Glomerular visceral epithelial cell (primary cell): Measurements from ENCODE around the gene RAPGEF5.

Source experiments
- DNase-seq: peaks from one replicate; pipeline ENCODE4 v3.0.0-alpha.2; 2016; ENCODE audit errors: extremely low spot score

The RAPGEF5 gene

DNA sequence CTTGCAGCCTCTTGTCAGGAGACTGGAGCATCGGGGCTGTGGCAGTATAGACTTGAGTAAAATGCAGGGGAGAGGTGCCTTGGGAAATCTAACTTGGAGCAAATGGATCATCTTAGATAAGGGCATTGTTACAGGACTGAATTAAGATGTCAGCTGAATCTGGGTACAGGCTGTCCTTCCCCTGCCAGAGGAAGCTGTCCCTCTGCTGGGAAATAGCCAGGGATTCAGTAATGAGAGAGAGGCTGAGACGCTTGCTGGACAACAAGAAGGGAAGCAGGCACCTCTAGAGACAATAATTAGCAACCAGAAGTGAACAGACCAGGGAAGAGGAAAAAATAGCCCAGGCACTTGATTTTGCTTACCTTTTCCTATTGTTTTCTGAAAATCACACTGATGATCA, 20.7 kb upstream of the RAPGEF5 start:
- DNase-seq, result no peak

DNA sequence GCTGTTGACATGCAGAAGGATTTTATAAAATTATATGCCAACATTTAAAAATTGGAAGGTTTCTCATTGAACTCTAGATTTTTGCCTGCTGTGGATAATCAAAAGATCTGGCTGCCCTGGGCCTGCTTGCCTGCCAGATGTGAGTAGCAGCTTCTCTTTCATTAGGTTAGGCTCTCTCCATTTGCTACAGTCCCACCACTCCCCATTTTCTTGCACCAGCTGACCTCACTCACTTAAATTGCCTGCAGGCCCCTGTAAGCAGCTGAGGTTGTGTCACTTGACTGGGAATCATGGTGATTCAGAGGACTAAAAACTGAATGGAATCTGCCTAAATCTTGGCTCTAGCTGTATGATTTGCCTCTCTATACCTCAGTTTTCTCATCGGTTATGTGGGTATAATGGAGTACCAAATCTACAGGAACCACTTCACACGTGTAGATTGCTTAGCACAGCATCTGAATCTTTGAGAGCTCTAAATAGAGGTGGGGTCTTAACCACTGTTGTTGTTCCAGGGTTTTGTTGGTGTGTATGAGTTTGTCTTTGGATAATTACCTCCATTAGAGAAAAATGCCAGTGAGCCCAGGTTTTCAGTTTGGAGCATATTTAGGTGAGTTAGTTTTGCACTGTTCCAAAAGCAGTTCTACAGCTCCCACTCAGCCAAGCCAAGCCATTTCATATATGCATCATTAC, 18.6 kb upstream of the RAPGEF5 start:
- DNase-seq, result no peak

- DNase-seq, result no peak
Observed at GRCh38 chr7:22373911-22374310, 17.0 kb upstream of the RAPGEF5 start.

- no peak for DNase-seq
Observed at GRCh38 chr7:22373388-22373787, 16.4 kb upstream of the RAPGEF5 start.

DNA sequence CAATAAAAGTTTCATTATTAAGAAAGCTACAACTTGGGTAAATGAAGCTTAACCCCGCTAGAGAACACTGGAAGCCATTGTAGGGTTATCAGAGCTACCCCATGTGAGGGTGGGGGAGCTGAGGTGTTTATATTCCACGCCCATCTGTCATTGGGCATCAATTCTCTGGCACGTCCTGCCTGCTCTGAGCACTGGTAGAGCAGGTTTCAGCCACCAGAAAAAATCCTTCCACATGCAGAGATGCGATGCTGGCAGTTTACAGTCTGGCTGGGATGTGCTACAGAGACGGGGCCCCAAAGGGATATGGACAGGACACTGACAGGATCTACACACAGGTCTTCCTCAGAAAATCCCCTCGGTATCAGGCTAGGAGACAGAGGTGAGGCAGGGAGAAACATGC, 15.9 kb upstream of the RAPGEF5 start:
- no peak for DNase-seq

DNA sequence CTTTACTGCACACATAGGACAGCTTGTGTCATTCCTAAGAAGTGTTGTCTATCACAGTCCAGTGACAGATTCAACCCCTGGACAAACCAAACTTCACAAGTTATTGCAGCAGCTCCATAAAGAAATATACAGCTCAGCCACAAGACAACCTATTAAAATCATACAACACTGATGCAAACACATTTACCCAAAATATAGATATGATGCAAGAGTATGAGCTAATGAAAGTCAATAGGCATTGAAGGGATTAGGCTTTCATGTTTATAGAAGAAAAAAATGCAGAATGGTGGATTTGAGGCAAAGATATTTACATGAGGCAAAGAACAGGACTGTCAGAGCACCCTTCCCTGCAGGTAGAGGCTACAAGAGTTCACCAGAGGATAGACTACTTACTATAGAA, 14.9 kb upstream of the RAPGEF5 start:
- DNase-seq, result no peak

DNA sequence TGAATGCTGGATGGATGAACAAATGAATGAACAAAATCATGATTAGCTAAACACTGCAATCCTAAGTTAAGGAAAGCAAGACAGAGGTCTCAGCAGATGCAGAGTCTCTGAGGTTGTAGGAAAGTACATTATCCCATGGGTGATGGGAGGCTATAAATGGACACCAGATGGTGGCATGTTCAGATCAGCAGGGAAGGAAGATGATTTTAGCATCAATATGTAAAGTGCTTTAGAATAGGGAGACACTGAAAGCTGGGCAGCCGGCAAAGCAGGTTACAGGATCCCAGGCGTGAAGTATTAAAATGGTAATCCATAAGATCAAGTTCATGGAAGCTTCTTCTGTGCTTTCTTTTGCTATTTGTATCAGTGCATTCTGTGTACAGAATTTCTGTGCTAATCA, 7.9 kb upstream of the RAPGEF5 start:
- DNase-seq, result no peak

- DNase-seq, result no peak
Observed at GRCh38 chr7:22363756-22364422, 6.9 kb upstream of the RAPGEF5 start.

DNA sequence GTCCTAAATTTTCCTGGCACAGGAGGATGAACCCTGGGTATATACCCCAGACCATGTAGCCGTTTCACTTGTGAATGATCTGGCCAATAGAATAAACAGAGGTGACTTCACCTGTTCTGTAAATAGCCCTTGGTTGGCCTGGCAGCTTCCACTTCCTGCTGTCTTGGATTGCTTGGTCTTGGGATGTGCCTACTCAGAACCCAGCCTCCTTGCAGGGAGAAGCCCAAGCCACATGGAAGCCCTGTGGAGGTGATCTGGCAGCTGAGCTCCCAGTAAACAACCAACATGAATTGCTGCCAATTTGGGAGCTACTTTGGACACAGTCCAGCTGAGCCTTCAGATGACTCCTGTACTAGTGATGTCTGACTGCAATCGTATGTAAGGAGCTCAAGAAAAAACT, 4.8 kb upstream of the RAPGEF5 start:
- DNase-seq, result no peak

DNA sequence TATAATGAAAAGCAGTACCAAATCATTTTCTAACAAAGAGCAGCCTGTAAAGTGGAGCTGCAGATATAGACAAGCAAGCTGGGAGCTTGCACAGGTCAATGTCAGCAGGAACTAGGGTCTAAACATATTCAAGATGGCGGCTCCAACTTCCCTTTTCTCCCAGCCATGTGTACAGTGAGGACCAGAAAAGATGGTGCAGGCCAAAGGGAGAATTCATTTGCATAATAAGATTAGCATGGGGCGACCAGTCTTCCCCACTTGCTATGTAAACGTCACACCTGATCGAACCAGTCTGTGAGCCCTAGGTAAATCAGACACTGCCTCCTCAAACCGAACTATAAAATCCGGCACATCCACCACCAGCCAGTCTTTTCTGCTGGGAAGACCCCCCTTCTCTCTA, 4.4 kb upstream of the RAPGEF5 start:
- DNase-seq, result no peak

GRCh38 chr7:22358820-22359697, 2.1 kb upstream of the RAPGEF5 start:
- DNase-seq, result no peak

- DNase-seq, result peak; percentile 45
Observed at GRCh38 chr7:22357311-22358175, 589 bp upstream of the RAPGEF5 start.

DNA sequence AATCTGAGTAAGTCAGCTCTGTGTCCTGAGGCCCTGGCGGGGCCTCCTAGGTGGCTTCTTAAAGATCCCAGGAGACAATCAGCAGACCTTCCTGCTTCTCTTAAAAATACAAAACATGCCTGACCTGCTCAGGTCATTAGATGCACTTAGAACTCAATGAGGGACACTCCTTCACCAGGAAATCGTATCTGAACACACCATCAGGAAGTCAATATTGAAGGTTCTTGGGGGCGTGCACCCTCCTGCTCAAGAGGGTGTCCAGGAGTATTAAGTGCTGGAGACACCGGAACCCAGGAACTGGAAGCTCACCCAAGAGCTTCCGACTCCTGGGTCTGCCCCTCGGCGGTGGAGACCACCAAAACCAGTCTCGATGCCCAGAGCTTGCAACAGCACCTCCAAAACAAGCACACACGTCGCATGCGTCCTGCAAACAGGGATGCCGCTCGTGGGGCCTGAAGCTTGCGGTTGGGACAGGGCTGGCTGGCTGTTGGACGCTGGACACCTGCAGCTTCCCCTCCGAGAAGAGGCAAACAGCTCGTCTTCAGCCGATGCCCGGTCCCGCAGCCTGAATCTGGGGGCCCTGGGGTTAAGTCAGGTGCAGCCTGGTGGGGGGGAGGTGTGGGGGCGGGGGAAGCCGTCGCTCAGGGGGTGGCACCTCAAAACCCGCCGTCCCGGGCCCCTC, 803 bp downstream of the RAPGEF5 start:
- DNase-seq, result no peak

DNA sequence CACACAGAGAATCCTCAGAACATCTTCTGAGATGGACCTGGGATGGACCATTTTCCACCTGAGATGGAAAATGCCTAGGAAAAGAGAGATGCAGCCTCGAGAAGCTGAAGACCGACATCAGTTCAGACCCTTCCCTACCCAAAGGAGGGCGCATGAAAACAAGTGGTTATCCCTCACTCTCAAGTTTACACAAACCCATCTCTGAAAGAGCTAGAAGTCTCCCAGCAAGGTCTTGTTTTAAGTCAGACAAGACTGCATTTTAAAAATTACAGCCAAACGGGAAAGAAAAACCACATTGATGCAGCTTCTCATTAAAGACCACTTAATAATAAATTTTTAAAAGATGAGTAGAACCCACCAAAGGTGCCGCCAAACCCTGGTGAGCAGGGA, 1.3 kb downstream of the RAPGEF5 start:
- no peak for DNase-seq

DNA sequence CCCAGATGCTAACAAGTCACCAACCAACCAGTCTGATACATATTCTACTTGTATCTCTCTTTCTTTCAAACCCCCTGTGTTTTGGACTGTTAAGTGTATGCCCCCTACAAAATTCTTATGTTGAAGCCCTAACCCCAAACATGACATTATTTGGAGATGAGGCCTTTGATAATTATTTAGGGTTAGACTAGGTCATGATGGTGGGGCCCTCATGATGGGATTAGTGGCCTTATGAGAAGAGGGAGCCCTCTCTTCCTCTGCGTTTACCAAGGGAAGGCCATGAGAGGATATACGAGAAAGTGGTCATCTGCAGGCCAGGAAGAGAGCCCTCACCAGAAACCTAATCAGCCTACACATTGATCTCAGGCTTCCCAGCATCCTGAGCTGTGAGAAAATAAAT, 2.5 kb downstream of the RAPGEF5 start:
- no peak for DNase-seq

GRCh38 chr7:22352887-22353286, 4.1 kb downstream of the RAPGEF5 start:
- no peak for DNase-seq

DNA sequence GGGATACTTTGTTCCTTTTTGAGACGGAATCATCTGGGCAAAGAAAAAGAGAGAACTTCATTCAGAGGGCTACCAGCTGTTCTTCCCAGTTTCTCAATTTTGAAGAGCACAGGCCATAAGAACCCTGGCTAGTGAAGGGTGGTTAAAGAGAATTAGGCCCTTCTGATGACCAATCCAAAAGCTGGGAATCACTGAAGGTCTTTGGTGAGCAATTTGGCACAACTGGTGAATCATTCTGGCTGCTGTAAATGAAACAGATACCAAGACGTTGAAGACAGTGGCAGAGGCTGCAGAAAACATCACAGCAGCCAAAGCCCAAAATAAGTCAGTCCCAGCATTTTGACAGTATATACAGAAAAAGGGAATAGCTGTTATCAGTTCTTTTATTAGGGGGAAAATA, 5.1 kb downstream of the RAPGEF5 start:
- no peak for DNase-seq

GRCh38 chr7:22351329-22351692, 5.6 kb downstream of the RAPGEF5 start:
- no peak for DNase-seq

DNA sequence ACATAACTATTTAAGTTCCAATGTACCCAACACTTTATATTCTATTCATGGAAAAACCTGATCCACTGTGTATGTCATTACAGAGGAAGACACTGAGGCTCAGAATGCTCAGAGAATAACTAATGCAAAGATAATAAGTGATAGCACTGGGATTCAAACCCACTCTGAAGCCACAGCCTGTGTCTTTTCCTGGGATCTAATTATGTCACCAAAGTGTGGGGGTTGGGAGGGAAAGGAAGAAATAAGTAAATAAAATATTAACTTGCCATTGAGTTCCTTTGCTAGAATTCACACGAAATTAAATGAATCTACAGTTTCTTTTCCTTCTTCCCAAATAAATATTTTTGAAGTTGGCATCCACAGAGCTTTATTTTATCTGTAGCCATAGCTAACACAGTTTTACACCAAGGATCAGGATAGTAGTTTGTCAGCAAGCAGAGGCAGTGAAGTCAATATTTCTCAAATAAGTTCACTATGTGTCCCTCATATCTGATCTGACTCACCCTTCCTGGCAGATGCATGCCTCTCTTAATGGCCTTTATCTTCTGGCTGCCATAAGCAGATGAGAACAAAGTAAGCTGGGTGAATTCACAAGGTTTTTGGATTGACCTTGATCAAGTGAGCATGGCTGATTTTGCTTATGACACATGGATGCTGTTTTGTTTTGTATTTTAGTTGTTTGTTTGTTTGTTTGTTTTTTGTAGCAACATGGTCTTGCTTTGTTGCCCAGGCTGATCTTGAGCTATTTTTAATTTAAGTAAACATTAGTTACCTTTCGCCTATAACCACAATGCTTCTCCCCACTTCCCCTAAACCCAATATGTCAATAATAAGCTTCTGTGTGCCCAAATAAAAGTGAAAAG, 6.3 kb downstream of the RAPGEF5 start:
- no peak for DNase-seq

- no peak for DNase-seq
Observed at GRCh38 chr7:22348379-22348778, 8.6 kb downstream of the RAPGEF5 start.
